GM19395 (cell line): ENCODE data around the gene EFNA2.
"Not testable (repeated sequence)": the region's sequence is repeated elsewhere in the genome, so short reads cannot be mapped to it uniquely, and the experiment has no call there.

Experiments
- ATAC-seq: cut with Tn5 transposase; IDR thresholded peaks from one replicate; pipeline ENCODE4 v1.9.1; 2021; ENCODE audit warnings: mild to moderate bottlenecking, moderate library complexity; ENCODE audit not compliant: unreplicated experiment

EFNA2 gene

DNA sequence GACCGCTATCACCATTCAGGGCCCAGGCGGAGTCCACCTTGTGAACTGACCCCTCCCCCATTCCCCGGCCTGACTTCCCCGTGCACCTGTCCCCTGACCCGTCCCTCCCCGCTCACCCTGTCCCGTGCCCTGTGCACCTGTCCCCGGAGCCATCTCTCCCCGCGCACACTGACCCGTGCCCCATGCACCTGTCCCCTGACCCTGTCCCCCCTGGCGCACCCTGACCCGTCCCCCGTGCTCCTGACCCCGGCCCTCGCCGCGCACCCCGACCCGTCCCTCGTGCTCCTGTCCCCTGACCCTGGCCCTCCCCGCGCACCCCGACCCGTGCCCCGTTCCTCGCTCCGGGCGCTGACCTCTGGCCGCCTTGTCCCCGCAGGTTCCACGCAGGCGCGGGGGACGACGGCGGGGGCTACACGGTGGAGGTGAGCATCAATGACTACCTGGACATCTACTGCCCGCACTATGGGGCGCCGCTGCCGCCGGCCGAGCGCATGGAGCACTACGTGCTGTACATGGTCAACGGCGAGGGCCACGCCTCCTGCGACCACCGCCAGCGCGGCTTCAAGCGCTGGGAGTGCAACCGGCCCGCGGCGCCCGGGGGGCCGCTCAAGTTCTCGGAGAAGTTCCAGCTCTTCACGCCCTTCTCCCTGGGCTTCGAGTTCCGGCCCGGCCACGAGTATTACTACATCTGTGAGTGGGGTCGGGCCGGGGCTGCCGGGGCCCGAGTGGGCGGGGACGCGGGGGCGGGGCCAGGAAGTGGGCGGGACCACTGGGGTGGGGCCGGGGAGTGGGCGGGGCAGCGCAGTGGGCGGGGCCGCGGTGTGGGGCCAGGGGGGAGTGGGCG, 9.7 kb downstream of the EFNA2 start:
- no peak for ATAC-seq

DNA sequence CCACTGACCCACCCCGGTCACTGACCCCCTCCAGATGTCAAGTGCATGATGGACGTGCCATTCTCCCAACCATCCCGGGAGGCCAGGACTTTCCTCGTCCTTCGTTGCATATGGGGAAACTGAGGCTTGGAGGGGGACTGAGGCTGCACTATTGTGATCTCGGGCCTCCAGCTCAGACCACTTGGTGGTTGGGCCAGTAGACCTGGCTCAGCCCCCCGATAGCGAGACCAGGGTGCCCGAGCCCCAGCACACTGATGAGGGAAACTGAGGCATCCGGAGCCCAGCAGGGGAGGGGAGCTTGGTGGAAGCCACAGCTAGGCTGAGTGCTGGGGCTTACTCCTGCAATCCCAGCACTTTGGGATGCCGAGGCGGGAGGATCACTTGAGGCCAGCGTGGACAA, 10.4 kb downstream of the EFNA2 start:
- no peak for ATAC-seq

DNA sequence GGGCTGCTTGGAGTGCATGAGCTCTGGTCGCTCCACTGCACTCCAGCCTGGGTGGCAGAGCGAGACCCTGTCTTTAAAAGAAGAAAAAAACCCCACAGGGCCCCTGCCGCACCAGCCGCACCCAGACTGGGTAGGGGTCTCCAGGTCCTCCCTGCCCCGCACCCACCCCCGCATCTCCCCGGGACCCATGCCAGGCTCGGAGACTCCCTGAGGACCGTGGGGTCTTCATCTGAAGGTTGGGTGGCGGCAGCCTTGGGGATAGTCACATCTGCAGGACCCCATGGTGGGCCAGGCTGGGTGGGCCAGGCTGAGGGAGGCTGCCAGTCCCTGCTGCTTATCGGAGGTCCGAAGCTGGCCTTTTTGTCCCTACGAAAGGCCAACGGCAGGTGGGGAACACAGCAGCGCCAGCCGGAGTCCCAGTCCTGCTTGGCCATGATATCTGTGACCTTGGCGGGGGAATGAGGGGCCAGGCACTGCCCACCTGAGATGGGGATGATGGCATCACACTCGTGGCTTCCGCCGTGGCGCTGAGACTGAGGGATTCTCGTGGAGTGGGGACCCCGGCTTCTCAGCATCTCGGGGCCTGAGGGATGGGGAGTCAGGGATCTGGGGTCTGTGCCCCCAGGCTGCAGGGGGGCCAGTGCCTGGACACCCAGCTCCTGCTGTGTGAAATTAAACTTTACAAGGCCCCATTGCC, 11.1 kb downstream of the EFNA2 start:
- ATAC-seq, result no peak

DNA sequence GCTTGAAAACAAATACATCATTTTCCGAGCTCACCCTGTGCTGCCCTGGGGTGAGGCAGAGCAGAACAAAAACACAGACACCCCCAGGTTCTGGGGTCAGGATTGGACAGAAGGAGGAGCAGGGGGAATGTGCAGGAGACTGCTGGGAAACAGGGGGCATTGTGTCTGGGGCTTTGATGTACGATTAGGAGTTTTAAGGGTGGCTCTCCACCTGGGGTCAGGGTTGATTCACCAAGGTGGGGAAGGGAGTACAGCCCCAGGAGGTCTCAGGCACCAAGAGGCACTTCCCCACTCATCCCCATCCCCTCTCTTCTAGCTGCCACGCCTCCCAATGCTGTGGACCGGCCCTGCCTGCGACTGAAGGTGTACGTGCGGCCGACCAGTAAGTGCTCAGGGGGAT, 12.6 kb downstream of the EFNA2 start:
- ATAC-seq, result no peak

DNA sequence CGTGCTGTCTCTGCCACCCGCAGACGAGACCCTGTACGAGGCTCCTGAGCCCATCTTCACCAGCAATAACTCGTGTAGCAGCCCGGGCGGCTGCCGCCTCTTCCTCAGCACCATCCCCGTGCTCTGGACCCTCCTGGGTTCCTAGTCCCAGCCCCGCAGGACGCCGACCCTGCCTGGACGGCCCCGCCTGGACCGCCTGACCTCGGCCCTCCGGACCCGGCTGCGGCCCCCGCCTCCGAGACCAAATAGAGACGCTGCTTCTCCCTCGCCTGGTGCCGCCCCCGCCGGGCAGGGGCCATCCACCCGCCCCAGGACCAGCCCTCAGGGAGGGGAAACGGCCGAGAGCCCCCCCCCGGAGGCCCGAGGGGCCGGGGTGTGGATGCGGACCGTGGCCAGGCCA, 14.1 kb downstream of the EFNA2 start:
- no peak for ATAC-seq

DNA sequence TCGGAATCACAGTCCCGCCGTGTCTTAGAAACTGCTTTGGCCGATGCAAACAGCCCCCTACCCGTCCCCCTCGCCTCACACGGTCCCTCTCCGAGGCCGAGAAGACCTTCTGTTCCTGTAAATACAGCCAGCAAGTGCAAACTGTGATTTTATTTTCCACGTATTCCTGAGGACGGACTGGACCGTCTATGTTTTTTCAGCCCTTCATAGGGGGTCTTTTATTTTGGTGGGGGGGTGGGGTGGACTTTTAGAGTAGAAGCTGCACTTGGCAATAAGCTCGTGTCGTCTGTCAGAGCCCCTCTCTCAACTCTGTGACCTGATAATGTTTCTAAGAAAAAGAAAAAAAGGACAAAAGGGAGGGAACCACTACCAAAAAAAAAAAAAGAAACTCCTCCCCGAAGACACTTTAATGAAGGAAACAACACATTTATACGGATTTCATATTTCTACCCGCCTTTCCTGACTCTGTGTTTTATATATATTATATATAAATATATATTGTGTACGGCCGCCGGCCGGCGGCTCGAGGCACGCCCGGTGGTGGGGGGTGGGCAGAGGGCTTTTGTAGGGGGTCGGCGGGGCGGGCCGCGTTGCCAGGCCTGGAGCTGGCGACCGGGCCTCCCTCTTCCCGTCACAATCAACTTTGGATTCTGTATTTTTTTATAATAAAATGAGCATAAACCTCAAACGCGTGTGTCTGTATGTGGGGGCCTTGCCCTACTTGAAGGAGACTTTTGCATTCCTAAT, 15.2 kb downstream of the EFNA2 start:
- ATAC-seq, result no peak

DNA sequence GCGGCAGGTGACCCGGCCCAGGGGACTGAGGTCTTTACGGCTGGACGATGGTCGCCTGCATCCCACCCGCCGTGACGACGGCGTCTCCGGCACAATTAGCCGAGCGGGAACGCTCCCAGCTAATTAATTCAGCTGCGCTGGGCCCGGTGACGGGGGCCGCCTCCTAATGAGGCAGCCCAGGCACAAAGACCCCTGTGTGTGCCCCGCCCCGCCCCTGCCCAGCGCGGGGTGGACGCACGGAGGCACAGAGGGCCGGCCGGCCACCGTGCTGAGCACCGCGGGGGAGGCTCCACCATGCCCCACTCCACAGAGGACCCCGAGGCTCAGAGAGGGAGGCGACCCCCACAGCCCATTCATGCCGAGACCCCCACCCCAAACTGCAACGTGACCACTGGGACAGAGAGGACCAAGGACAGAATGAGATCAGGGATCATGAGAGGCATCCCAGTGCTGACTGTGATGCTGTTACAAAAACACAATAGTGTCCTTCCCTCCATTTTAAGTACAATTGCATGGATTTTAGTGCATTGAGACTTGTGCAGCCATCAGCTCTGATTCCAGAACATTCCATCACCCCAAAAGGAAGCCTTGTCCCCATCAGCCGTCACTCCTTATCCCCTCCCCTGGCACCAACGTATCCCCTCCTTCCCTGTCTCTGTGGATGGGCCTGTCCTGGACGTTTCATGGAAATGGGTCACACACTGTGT, 17.0 kb downstream of the EFNA2 start:
- ATAC-seq, result no peak

DNA sequence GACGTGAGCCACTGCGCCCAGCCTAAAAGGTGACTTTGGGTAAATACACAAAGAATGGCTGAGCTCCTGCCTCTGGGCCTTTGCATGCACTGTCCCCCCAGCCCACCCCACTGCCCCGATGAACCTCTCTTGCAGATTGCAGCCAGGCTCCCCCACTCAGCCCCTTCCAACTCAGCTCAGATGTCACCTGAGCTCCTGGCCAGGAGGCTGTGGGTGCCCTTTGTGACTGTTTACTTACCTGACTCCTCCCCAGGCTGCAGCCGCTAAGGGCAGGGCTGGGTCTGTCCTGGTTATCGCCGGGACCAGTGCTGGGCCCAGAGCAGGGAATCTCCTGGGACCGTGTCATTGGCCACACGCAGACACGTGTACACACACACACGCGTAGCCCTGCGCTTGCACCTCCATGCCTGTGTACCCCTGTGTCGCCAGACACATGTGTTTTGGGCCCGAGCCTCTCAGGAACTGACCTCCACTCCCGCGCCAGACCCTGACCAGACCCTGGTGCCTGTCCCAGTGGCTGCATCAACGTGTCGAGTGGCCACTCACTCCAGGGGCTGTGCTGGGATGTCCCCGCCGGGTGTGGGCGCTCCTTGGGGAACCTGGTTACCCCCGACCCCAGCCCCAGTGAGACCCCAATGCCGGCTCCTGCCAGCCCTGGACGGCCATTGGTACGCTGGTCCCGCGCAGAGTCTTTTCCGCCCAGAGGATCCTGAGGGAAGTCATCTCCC, 18.7 kb downstream of the EFNA2 start:
- ATAC-seq, result no peak

DNA sequence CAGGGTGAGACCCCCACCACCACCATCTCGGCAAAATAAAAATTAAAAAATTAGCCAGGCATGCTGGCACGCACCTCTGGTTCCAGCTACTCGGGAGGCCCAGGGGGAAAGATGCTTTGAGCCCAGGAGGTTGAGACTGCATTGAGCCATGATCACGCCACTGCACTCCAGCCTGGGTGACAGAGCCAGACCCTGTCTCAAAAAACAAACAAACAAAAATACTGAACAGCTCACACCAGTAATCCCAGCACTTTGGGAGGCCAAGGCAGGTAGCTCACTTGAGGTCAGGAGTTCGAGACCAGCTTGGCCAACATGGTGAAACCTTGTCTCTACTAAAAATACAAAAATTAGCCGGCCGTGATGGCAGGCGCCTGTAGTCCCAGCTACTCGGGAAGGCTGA, 19.7 kb downstream of the EFNA2 start:
- not testable (repeated sequence) for ATAC-seq

DNA sequence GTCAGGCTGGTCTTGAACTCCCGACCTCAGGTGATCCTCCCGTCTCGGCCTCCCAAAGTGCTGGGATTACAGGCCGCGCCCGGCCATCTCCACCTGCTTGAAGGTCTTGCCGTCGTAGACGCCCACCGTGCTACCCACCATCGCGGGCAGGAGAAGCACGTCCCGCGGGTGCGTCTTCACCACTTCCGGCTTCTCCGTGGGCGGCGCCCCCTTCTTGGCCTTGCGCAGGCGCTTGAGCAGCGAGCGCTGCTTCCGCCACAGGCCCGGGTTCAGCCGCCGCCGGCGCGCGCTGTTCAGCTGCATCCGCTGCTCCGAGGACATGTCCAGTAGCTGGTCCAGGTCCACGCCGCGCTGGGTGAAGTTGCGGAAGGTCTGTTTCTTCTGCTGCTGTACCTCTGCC, 21.6 kb downstream of the EFNA2 start:
- no peak for ATAC-seq

DNA sequence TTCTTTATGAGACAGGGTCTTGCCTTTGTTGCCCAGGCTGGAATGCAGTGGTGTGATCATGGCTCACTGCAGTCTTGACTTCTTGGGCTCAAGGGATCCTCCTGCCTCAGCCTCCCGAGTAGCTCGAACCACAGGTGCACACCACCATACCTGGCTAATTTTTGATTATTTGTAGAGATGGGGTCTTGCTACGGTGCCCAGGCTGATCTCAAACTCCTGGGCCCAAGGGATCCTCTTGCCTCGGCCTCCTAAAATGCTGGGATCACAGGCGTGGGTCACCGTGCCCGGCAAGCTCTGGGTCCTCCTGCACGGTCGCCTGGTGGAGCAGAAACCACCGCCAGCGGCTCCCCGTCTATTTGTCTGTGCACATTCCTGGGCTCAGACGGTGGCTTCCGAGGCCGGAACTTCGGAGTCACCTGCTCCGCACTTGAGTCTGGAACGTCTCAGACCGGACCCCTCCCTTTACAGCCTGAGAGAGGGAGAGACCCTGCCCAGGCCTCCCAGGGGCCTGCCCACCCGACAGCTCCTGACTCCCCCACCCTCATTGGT, 22.2 kb downstream of the EFNA2 start:
- ATAC-seq, result no peak

DNA sequence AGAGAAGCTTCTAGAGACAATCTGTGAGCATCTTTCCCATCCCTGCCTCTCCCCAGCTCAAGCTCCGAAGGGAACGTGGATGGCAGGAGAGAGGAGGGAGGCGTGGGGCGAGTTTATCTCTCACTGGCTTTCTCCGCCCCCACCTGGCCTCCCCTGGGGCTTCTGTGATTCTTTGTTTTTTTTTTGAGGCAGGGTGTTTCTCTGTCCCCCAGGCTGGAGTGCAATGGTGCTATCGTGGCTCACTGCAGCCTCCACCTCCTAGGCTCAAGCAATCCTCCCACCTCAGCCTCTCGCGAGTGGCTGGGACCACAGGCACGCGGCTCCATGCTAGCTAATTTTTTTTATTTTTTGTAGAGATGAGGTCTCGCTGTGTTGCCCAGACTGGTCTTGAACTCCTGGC, 23.0 kb downstream of the EFNA2 start:
- no peak for ATAC-seq

DNA sequence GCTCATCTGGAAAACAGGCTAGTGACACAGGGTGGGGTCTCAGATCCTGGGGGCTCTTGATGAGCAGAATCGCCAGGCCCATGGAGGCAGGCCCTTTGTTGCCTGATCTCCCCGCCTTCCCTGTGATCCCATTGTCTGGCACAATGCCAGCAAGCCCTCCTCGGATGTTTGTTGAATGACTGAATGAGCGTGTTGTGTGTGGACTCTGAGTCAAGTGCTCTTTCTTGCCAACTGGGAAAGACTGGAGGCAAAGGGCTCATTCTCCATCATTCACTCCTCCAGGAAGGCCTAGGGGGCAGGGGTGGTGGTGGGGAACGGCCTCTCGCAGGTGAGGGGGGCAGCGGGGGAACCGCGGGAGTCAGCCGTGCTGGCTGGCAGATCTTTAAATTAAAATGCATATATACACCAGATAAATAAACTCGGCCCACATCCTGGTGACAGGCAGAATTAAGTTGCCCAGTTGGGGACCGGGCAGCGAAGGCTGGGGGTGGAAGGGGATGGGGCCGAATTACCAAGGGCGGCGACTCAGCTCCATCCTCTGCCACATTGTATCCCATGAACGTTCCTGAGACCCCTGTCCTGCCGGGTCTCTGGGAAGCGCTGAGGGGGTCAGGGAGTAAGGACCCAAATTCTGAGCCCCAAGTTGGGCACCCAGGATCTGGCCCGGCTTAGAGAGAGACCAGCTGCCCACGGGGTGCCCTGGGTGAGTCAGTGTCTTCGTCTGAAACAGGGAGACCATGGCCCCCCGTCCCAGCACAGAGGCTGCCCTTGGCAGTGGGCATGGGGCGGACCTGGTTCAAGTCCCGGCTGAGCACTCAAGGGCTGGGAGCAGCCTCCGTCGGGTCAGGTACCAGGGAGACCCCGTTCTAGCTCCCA, 24.5 kb downstream of the EFNA2 start:
- no peak for ATAC-seq

DNA sequence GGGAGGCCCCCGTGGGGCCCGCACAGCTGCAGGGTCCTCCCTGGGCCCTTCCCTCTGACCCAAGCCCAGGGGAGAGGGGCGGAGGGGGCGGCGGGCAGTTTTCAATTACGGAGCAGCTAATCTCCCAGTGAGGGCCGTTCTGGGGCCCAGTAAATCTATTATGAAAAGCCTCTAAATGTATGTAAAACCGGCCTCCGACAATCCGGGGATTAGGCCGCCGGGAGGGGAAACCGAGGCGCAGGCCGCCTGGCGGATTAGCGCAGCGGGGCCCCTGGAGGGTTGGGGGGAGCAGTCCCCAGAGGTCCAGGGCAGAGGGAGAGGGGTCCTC, 25.1 kb downstream of the EFNA2 start:
- ATAC-seq, result no peak

DNA sequence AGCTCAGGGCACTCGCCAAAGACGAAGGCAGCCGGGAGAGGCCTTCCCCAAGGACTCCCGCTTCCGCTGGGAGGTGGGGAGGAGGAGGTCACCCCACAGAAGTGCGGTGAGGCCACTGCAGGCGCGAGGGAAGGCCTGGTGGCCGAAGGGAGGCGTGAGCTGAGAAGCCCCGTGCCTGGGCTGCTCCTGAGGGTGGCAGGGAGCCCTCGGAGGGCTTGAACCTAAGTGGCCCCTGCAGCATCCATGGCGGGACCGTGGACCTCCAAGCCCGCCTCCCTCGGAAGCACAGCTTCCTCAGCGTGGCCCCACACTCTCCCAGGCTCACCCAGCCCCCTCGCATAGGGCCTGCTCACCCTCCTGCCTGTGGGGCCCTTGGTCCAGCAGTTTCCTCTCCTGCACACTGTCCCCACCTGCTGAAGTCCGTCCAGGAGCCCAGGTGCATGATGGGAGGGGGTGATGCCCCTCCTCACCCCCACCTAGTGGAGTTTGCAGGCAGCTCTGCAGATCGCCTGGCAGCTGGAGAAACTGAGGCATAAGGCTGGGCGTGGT, 25.9 kb downstream of the EFNA2 start:
- no peak for ATAC-seq

DNA sequence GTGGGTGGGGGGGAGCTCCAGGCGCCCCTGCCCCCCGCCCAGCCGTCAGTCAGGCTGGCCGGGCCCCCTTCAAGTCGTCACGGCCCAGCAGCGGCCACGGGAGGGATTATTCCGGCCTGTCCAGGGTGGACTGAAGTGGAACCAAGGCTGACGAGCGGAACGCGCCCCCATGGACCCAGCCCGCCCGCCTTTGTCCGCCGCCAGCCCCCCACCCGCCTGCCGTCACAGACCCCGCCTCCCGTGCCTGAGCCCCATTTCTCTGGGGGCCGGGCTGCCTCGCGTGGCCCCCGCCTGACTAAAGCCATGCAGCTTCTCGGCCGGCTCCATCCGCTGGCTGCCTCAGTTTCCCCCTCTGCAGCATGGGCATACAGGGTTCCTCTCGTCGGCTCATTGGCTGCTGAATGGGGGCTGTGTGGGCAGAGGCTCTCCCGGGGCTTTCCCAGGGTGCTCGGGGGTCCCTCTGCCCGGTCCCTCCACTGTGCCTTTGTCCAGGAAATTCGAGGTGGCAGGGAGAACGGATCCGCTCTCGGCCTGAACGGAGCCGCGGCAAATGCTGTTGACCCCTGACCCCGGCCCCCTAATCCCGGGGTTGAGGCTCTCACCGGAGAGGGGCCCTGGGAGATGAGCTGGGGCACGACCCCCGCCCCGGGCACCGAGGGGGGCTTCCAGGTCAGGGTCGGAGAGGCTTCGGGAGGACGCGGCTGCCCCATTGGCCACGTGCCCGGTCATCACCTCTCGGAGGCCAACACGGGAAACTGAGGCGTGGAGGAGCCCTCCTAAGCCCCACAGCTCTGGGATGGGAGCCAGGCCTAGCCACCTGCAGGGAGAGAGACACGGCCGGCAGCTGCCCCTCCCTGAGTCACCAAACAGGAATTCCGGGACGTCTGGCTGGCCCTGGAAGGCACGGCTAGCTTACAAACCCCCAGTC, 27.4 kb downstream of the EFNA2 start:
- ATAC-seq, result no peak

DNA sequence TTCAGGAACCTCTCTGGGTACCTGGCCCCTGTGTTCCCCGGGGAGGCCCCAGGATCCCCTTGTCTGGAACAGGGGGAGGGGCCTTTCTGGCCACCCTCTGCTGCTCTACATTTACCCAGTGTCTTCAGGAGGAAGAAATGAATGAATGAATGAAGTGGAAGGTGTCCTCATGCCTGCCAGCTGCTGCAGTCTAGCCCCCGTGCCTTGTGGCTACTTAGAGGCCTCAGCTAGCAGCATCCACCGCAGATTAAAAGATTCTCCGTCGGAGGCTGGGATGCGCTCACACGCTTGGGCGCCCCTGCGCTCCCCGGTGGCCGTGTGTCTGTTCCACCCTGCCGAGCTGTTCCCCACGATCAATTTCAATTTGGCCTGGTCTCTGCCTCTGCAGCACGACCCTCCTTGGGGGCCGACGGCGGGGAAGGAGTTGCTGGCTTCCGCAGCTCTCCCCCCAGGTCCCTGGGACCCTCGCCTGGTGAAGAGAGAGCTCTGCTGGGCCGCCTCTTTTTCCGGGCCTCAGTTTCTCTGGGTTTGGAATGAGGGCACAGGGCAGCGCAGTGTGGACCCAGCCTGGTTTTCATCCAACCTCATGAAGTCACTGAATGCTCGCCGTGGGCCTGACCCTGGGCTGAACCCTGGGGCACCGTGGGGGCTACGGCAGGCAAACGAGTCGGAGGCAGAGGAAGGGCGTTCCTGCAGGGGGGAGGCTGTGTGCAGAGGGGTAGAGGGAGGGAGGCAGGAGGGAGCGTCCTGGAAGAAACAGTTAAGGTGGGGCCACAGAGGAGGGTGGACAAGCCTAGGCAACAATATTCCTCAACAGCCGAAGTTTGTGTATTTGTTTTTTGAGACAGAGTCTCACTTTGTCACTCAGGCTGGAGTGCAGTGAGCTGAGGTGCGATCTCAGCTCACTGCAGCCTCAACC, 28.3 kb downstream of the EFNA2 start:
- ATAC-seq, result no peak
